ENCODE data around the gene TCF7L2.

Gene TCF7L2

DNA sequence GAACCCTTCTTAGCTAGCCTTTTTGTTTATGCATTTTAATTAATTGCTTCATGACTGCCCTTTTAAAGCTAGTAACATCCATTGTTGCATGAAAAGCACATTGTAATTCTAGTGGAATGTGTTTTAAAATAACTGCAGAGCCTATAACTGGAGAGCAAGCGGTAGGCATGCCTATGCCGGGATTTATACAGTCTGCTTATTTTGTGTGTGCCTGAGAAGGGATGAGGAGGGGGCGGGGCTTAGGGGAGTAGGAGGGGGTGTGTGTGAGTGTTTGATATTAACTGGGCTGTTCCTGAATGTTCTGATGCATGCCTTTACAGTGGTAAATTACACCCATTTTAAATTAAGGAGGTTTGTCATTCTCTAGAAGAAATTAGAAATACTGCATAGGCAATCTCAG, 208.1 kb downstream of the TCF7L2 start:
- intact Hi-C loops (cut with DNase I; ENCODE audit: low total_unique reads) = no loop called here
- H3K4me3 ChIP-seq = no peak overlapping the region
- H3K27me3 ChIP-seq = no peaks in the 10 kb centered on the region
- no peak for DNase-seq
- TF ChIP-seq, protein P1, sequence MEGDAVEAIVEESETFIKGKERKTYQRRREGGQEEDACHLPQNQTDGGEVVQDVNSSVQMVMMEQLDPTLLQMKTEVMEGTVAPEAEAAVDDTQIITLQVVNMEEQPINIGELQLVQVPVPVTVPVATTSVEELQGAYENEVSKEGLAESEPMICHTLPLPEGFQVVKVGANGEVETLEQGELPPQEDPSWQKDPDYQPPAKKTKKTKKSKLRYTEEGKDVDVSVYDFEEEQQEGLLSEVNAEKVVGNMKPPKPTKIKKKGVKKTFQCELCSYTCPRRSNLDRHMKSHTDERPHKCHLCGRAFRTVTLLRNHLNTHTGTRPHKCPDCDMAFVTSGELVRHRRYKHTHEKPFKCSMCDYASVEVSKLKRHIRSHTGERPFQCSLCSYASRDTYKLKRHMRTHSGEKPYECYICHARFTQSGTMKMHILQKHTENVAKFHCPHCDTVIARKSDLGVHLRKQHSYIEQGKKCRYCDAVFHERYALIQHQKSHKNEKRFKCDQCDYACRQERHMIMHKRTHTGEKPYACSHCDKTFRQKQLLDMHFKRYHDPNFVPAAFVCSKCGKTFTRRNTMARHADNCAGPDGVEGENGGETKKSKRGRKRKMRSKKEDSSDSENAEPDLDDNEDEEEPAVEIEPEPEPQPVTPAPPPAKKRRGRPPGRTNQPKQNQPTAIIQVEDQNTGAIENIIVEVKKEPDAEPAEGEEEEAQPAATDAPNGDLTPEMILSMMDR (IDR thresholded peaks at IDR 0.05) = no peak
- no peaks in the 10 kb centered on the region for H3K9me3 ChIP-seq
- H3K36me3 ChIP-seq = peaks cover 51 to 76% (median 64%) of the 10 kb centered on the region in 3 donors
- peak overlapping the region; percentile 0 to 50 for H3K27ac ChIP-seq
- peaks cover 0 to 45% (median 16%) of the 10 kb centered on the region in 4 donors for H3K4me1 ChIP-seq

DNA sequence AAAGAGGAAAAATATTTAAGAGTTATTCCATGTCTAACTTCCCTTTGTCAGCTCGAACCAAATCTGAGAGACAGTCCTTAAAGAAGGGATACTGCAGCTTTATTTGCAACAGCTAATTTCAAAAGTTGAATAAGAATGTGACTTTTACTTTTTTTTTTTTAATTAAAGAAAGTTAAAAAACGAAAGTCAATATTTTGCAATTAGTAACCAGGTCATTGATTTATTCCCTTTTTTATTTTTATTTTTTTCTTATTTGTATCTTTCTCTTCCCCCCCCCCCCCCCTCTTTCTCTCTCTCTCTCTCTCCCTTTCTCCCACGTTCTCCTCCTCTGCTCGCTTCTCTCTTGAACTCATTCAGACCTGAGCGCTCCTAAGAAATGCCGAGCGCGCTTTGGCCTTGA, 209.5 kb downstream of the TCF7L2 start:
- TF ChIP-seq, protein P1 (IDR thresholded peaks at IDR 0.05) = no peak
- no peak for DNase-seq
- no peaks in the 10 kb centered on the region for H3K27me3 ChIP-seq
- peaks cover 0 to 59% (median 23%) of the 10 kb centered on the region in 4 donors for H3K4me1 ChIP-seq
- H3K9me3 ChIP-seq = no peaks in the 10 kb centered on the region
- peak overlapping the region in 1 of 2 donors; percentile 50 for H3K27ac ChIP-seq
- intact Hi-C loops (cut with DNase I; ENCODE audit: low total_unique reads) = no loop called here
- no peak overlapping the region for H3K4me3 ChIP-seq
- H3K36me3 ChIP-seq = peaks cover 39 to 63% (median 50%) of the 10 kb centered on the region in 3 donors

DNA sequence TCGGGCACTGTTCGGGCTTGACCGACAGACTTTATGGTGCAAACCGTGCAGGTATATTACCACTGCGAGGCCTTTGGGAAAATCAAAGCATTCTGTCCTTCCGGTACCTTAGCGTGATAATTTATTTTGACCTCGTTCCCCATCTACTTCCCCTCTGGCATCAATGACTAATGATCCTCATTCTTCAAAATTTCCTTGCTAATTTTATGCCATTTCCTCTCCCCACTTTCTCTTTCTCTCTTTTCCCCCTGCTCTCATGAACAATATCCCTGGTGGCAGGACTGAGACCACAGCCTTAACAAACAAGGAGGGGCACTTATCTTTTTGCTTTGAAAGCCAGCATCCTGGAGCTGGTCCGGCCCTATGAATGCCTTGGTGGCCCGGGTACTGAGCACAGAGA, 210.6 kb downstream of the TCF7L2 start:
- no peak overlapping the region for H3K4me3 ChIP-seq
- H3K27me3 ChIP-seq = no peaks in the 10 kb centered on the region
- DNase-seq = no peak
- peaks cover 39 to 62% (median 54%) of the 10 kb centered on the region in 3 donors for H3K36me3 ChIP-seq
- TF ChIP-seq, protein P1 (IDR thresholded peaks at IDR 0.05) = no peak
- H3K4me1 ChIP-seq = peaks cover 0 to 65% (median 23%) of the 10 kb centered on the region in 4 donors
- no peaks in the 10 kb centered on the region for H3K9me3 ChIP-seq
- peak overlapping the region; percentile 34 to 50 for H3K27ac ChIP-seq
- intact Hi-C loops (cut with DNase I; ENCODE audit: low total_unique reads) = no loop called here

DNA sequence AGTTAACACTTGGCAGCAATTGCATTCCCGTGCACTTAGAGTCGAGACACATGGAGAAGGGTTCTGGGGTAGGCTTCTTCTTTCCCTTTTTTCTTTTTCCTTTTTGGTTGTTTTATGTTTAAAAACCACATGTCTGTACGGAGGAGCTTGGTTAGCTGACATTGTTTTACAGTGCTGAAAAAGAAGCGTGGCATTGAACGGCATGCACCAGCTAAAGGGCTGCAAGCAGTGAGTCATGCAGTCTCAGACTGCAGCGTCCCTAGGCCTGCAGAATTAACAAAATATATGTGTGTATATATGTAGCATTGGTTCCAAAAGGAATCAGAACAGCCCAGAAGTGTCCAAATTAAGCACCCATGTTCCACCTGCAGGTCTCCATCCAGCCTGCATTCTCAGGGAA, 211.0 kb downstream of the TCF7L2 start:
- no peak for DNase-seq
- Histone ChIP-seq H3K27ac (peak overlapping the region; percentile 85 to 91), H3K9me3 (no peaks in the 10 kb centered on the region), H3K4me1 (peaks cover 0 to 65% (median 23%) of the 10 kb centered on the region in 4 donors), H3K36me3 (peaks cover 40 to 64% (median 54%) of the 10 kb centered on the region in 3 donors), H3K27me3 (no peaks in the 10 kb centered on the region), H3K4me3 (no peak overlapping the region)
- TF ChIP-seq, protein P1 (IDR thresholded peaks at IDR 0.05) = no peak
- intact Hi-C loops (cut with DNase I; ENCODE audit: low total_unique reads) = no loop called here

GRCh38 chr10:113162960-113163359, 212.9 kb downstream of the TCF7L2 start:
- TF ChIP-seq, protein P1 (IDR thresholded peaks at IDR 0.05) = no peak
- no peaks in the 10 kb centered on the region for H3K27me3 ChIP-seq
- H3K27ac ChIP-seq = peak overlapping the region; percentile 85 to 91
- no peaks in the 10 kb centered on the region for H3K9me3 ChIP-seq
- H3K36me3 ChIP-seq = peaks cover 27 to 53% (median 37%) of the 10 kb centered on the region in 3 donors
- peak; percentile 59 to 93 for DNase-seq
- intact Hi-C loops (cut with DNase I; ENCODE audit: low total_unique reads) = no loop called here
- H3K4me3 ChIP-seq = no peak overlapping the region
- peaks cover 0 to 60% (median 23%) of the 10 kb centered on the region in 4 donors for H3K4me1 ChIP-seq

- DNase-seq = no peak
- H3K4me1 ChIP-seq = peaks cover 0 to 52% (median 24%) of the 10 kb centered on the region in 4 donors
- no peaks in the 10 kb centered on the region for H3K9me3 ChIP-seq
- peak overlapping the region; percentile 85 to 91 for H3K27ac ChIP-seq
- H3K4me3 ChIP-seq = no peak overlapping the region
- intact Hi-C loops (cut with DNase I; ENCODE audit: low total_unique reads) = no loop called here
- H3K36me3 ChIP-seq = peaks cover 15 to 44% (median 25%) of the 10 kb centered on the region in 3 donors
- TF ChIP-seq, protein P1 (IDR thresholded peaks at IDR 0.05) = no peak
- H3K27me3 ChIP-seq = no peaks in the 10 kb centered on the region
These were observed 215.6 kb downstream of the TCF7L2 start for GRCh38 chr10:113165673-113166072.
